Measurements from ENCODE around the gene C9orf43. TPM values are rescaled to one million over a fixed set of nuclear protein-coding genes. Genes with fewer than 3 reads are reported as not detected.

C9orf43 gene
- total and polyA plus RNA-seq, 9 of the 15 experiments (the other 6 are each of a cell fraction or from before 2014, with no cell fraction given) = 0.21 to 0.58 (median 0.33) TPM

- Histone ChIP-seq H3K9me3 (replicated peaks; ENCODE audit: control insufficient read depth, insufficient read depth, low read depth, low read length) (no peaks in the 10 kb centered on the region), H3K27ac (ENCODE audit: extremely low read depth, low read depth, low read length) (no peak overlapping the region), H3K9me1 (ENCODE audit: control insufficient read depth, insufficient read depth, low read length) (no peaks in the 10 kb centered on the region), H3K4me2 (ENCODE audit: insufficient read depth, low read length) (no peak overlapping the region), H3K4me1 (replicated peaks in 1 of 2; ENCODE audit: control insufficient read depth in 2 of 2, insufficient read depth in 2 of 2, low read length in 2 of 2) (no peaks in the 10 kb centered on the region), H4K20me1 (replicated peaks; ENCODE audit: control insufficient read depth, insufficient read depth, low read length) (no peaks in the 10 kb centered on the region), H3K9ac (ENCODE audit: insufficient read depth in 1 of 2, low read depth in 2 of 2, low read length in 2 of 2) (no peak overlapping the region), H3K79me2 (ENCODE audit: control insufficient read depth, insufficient read depth, low read length) (no peaks in the 10 kb centered on the region), H3K27me3 (ENCODE audit: control insufficient read depth in 2 of 2, insufficient read depth in 2 of 2, low read length in 2 of 2) (peaks cover 10 to 17% of the 10 kb centered on the region in 2 experiments; a peak in 3 of 5 replicates), H3K4me3 (no peak overlapping the region), H3K36me3 (ENCODE audit: control insufficient read depth, insufficient read depth, low read length) (no peaks in the 10 kb centered on the region), H2AFZ (ENCODE audit: low read depth, low read length) (no peak overlapping the region)
- ATAC-seq (no peak), FAIRE-seq (no peak), DNase-seq (ENCODE audit: extremely low read depth in 1 of 4, low spot score in 3 of 4) (no peak)
- ChIA-PET CTCF (ENCODE audit: low intra/inter-chr PET ratio) (no interaction called here), POLR2A (interaction anchor here (1.7 kb wide), 1 partner anchor 18 kb away, joined by 7 read pairs; the partner anchor contains the start of genes C9orf43 and POLE3)
- no TSS peak for BruUV-seq (replicated peaks)
- 15% methylated on average over 1 of the region's 1 CpG for whole genome bisulfite sequencing (ENCODE audit: insufficient coverage, low coverage, missing lambda C conversion rate)
- in situ Hi-C loops (cut with MboI) (no loop called here), intact Hi-C loops (cut with micrococcal nuclease) (no loop called here)
- TF ChIP-seq ZNF780A (CRISPR knock-in tag; IDR thresholded peaks at IDR 0.05) = no peak
- TF ChIP-seq, protein P1, sequence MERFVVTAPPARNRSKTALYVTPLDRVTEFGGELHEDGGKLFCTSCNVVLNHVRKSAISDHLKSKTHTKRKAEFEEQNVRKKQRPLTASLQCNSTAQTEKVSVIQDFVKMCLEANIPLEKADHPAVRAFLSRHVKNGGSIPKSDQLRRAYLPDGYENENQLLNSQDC (CRISPR knock-in tag; IDR thresholded peaks at IDR 0.05) = no peak
- TF ChIP-seq POLR2G (IDR thresholded peaks at IDR 0.05; ENCODE audit: low read depth, low read length) = no peak
- TF ChIP-seq KLF13 (tag; IDR thresholded peaks at IDR 0.05; ENCODE audit: borderline replicate concordance, low read depth) = no peak
- TF ChIP-seq ZNF668 (CRISPR knock-in tag; IDR thresholded peaks at IDR 0.05) = no peak
- no peak for TF ChIP-seq IRF9 (tag; IDR thresholded peaks at IDR 0.05)
- no peak for TF ChIP-seq BRF1 (IDR thresholded peaks at IDR 0.05; ENCODE audit: borderline replicate concordance, extremely low read depth, insufficient read length)
- no peak for TF ChIP-seq COPS2 (conservative IDR thresholded peaks at IDR 0.05)
- TF ChIP-seq, protein P2, sequence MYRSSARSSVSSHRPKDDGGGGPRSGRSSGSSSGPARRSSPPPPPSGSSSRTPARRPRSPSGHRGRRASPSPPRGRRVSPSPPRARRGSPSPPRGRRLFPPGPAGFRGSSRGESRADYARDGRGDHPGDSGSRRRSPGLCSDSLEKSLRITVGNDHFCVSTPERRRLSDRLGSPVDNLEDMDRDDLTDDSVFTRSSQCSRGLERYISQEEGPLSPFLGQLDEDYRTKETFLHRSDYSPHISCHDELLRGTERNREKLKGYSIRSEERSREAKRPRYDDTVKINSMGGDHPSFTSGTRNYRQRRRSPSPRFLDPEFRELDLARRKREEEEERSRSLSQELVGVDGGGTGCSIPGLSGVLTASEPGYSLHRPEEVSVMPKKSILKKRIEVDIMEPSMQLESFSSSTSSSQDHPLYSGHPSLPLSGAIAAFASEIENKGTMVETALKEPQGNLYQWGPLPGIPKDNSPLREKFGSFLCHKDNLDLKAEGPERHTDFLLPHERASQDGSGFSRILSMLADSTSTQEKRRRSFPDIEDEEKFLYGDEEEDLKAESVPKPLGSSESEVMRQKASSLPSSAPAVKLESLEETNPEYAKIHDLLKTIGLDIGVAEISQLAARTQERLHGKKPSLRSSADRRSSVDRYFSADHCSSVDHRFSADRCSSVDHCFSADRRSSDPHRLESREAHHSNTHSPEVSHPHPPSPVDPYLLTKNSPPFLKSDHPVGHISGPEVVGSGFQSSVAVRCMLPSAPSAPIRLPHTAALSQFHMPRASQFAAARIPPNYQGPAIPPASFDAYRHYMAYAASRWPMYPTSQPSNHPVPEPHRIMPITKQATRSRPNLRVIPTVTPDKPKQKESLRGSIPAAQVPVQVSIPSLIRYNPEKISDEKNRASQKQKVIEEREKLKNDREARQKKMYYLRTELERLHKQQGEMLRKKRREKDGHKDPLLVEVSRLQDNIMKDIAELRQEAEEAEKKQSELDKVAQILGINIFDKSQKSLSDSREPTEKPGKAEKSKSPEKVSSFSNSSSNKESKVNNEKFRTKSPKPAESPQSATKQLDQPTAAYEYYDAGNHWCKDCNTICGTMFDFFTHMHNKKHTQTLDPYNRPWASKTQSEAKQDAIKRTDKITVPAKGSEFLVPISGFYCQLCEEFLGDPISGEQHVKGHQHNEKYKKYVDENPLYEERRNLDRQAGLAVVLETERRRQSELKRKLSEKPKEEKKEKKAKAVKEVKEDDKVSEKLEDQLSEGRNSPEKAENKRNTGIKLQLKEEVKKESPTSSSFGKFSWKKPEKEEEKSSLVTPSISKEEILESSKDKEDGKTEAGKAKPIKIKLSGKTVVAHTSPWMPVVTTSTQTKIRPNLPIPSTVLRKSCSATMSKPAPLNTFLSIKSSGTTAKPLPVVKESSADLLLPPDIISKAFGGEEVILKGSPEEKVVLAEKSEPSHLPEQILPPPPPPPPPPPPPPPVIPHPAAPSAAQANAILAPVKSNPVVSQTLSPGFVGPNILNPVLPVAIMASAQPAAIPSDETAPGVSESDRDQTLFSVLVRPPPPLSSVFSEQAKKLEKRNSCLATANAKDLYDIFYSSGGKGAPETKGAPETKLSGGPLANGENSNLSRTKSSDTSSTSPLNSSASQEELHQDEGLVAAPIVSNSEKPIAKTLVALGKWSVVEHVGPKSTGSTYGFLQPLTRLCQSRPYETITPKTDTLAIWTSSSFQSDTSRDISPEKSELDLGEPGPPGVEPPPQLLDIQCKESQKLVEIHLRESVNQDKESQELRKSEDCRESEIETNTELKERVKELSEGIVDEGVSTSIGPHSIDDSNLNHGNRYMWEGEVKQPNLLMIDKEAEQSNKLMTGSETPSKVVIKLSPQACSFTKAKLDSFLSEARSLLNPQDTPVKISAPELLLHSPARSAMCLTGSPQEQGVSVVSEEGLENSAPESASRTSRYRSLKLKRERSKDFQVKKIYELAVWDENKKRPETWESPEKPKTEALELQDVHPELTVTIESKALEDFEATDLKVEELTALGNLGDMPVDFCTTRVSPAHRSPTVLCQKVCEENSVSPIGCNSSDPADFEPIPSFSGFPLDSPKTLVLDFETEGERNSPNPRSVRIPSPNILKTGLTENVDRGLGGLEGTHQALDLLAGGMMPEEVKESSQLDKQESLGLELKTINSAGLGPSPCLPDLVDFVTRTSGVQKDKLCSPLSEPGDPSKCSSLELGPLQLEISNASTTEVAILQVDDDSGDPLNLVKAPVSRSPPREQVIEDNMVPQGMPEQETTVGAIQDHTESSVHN (IDR thresholded peaks at IDR 0.05; ENCODE audit: borderline replicate concordance in 1 of 2, low read depth in 1 of 2) = no peak
- no peak for TF ChIP-seq MBD2 (IDR thresholded peaks at IDR 0.05; ENCODE audit: borderline replicate concordance, low read depth)
- TF ChIP-seq NCOA6 (IDR thresholded peaks at IDR 0.05) = no peak
- TF ChIP-seq E2F3 (CRISPR knock-in tag; IDR thresholded peaks at IDR 0.05) = no peak
Observed at GRCh38 chr9:113428062-113428615, 17.6 kb downstream of the C9orf43 start.
